GM12801 (cell line): ENCODE measurements around the gene OR56A4.

Experiments
- TF ChIP-seq, protein P1 (sequence below): IDR thresholded peaks from one replicate; pipeline ENCODE4 v1.5.1; 2011; ENCODE audit warnings: control low read depth; ENCODE audit not compliant: insufficient read length; ENCODE audit errors: extremely low read depth

Gene OR56A4

GRCh38 chr11:6006846-6007245, at the start of gene OR56A4:
OR56A4 (minus strand) TSS chr11:6006946; CDS start chr11:6002992, 3,954 bp downstream.
- TF ChIP-seq, protein P1, sequence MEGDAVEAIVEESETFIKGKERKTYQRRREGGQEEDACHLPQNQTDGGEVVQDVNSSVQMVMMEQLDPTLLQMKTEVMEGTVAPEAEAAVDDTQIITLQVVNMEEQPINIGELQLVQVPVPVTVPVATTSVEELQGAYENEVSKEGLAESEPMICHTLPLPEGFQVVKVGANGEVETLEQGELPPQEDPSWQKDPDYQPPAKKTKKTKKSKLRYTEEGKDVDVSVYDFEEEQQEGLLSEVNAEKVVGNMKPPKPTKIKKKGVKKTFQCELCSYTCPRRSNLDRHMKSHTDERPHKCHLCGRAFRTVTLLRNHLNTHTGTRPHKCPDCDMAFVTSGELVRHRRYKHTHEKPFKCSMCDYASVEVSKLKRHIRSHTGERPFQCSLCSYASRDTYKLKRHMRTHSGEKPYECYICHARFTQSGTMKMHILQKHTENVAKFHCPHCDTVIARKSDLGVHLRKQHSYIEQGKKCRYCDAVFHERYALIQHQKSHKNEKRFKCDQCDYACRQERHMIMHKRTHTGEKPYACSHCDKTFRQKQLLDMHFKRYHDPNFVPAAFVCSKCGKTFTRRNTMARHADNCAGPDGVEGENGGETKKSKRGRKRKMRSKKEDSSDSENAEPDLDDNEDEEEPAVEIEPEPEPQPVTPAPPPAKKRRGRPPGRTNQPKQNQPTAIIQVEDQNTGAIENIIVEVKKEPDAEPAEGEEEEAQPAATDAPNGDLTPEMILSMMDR = no peak

- TF ChIP-seq, protein P1 = no peak
Measured at GRCh38 chr11:6055569-6055968, 48.8 kb upstream of the OR56A4 start.

DNA sequence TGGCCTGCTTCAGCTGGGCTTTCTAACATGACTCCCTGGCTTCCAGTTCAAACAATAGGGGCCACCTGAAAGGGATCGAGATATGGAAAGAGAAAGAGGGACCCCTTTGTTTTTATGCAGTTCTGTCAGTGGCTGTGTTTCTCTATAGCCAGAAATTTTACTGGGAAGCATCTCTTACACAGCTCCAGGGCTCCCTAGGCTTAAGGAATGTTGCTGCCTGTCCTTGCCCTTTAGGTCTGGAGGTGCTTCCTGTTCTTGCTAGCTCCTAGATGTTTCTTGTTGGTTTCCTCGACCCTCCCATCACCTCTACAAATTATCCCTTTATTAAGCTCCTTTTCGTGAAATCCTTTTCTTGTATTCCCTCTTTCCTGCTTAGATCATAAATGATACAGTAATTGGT, 45.6 kb upstream of the OR56A4 start:
- TF ChIP-seq, protein P1 = no peak

- TF ChIP-seq, protein P1 = no peak
Measured at GRCh38 chr11:6040874-6041273, 34.1 kb upstream of the OR56A4 start.

- TF ChIP-seq, protein P1 = no peak
Measured at GRCh38 chr11:6030708-6031405, 24.1 kb upstream of the OR56A4 start, which contains the start of gene OR56A1. OR56A1 (minus strand) TSS chr11:6030758; CDS start chr11:6027692, 3,066 bp downstream.

DNA sequence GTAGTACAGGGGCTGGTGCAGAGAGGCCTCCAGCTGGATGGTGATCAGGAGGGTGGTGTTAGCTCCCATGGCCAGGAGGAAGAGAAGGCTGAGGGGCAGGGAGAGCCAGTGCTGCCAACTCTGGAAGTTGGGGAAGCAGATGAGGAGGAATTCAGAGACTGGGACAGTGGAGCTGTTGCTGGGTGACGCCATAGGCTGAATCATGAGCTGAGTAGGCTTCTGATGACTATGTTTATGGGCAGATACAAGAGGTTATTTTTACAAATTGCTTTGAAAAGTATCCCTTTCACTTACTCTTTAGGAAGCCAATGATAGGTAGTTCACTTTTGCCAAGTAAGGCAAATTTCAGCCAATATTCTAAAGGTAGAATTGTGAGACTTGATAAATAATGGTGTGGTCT, 20.8 kb upstream of the OR56A4 start:
- TF ChIP-seq, protein P1 = no peak

- TF ChIP-seq, protein P1 = no peak
Measured at GRCh38 chr11:6025056-6025455, 18.3 kb upstream of the OR56A4 start.

- TF ChIP-seq, protein P1 = no peak
Measured at GRCh38 chr11:6022956-6023355, 16.2 kb upstream of the OR56A4 start.
